Measurements from ENCODE around the gene ARHGEF9.

DNA sequence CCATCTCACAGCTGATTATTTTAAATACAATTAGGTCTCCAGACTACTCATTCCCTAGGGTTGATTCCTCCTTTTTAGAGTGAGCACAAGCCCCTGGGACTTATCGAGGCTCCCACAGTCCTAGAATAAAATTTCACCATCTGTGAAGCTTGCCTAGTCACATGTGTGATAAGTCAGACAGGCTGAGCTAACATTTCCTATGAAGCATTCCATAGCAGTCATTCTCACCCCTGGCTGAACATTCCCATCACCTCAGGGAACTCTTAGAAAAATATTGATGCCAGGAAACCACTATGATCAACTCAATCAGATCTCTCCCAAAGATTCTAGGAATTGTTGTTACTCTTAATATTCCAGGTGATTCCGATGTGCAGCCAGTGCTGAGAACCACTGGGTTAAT lies 37.7 kb downstream of the ARHGEF9 start:
- no peak for TF ChIP-seq CTCF (conservative IDR thresholded peaks at IDR 0.05; ENCODE audit: low read depth, low read length)
- no peak for TF ChIP-seq EZH2 (IDR thresholded peaks at IDR 0.05; ENCODE audit: low read length, unreplicated experiment)
